ENCODE measurements around the gene MOV10. TPM values are rescaled to one million over a fixed set of nuclear protein-coding genes. Genes with fewer than 3 reads are reported as not detected.

The MOV10 gene
- total RNA-seq, 2 donors from 2014 or later: 26.2 to 29.3 TPM

GRCh38 chr1:112672842-112673241 lies 1.6 kb upstream of the MOV10 start:
- H3K4me3 ChIP-seq: no peak overlapping the region
- ATAC-seq (no peak), DNase-seq (no peak)
- H3K4me1 ChIP-seq: peaks cover 27% of the 10 kb centered on the region
- H3K27me3 ChIP-seq: no peaks in the 10 kb centered on the region
- peaks cover 0 to 6% of the 10 kb centered on the region in 2 donors for H3K36me3 ChIP-seq (replicated peaks in 1 of 2; ENCODE audit: insufficient read depth in 1 of 2, low read depth in 2 of 2)
- WGBS, 2 donors: 81 to 100% methylated on average over 1 of the region's 1 CpG
- intact Hi-C loops (cut with DNase I): no loop called here
- no peak overlapping the region for H3K27ac ChIP-seq
- H3K9me3 ChIP-seq: no peaks in the 10 kb centered on the region
- TF ChIP-seq CTCF (IDR thresholded peaks at IDR 0.05) (no peak), POLR2A (IDR thresholded peaks at IDR 0.05) (no peak)

GRCh38 chr1:112673592-112674439 lies 643 bp upstream of the MOV10 start:
- intact Hi-C loops (cut with DNase I): no loop called here
- Histone ChIP-seq H3K4me1 (peaks cover 27% of the 10 kb centered on the region), H3K36me3 (replicated peaks in 1 of 2; ENCODE audit: insufficient read depth in 1 of 2, low read depth in 2 of 2) (peaks cover 0 to 6% of the 10 kb centered on the region in 2 donors), H3K4me3 (peak overlapping the region; percentile 79 to 84), H3K27ac (peak overlapping the region; percentile 68 to 93 (median 87)), H3K9me3 (no peaks in the 10 kb centered on the region), H3K27me3 (no peaks in the 10 kb centered on the region)
- peak; percentile 47 for ATAC-seq
- peak; percentile 43 to 64 (median 55) for DNase-seq
- TF ChIP-seq CTCF (IDR thresholded peaks at IDR 0.05) (peak in 6 of 7 experiments; percentile 31 to 63 (median 56)), POLR2A (IDR thresholded peaks at IDR 0.05) (no peak)
- WGBS, 2 donors: 2 to 3% methylated on average over 18 of the region's 18 CpGs

- Histone ChIP-seq H3K27me3 (no peaks in the 10 kb centered on the region), H3K4me1 (peaks cover 27% of the 10 kb centered on the region), H3K9me3 (no peaks in the 10 kb centered on the region), H3K4me3 (peak overlapping the region; percentile 79 to 84), H3K27ac (peak overlapping the region; percentile 68 to 93 (median 87)), H3K36me3 (replicated peaks in 1 of 2; ENCODE audit: insufficient read depth in 1 of 2, low read depth in 2 of 2) (no peaks in the 10 kb centered on the region)
- ATAC-seq (peak; percentile 73), DNase-seq (peak; percentile 41 to 66 (median 58))
- intact Hi-C loops (cut with DNase I): no loop called here
- TF ChIP-seq POLR2A (IDR thresholded peaks at IDR 0.05) (no peak), CTCF (IDR thresholded peaks at IDR 0.05) (peak in 3 of 7 experiments; percentile 8 to 31 (median 20))
- 0 to 1% methylated on average over 34 to 68 of the region's 68 CpGs for WGBS, 2 donors
Measured at GRCh38 chr1:112674986-112675727, 698 bp downstream of the MOV10 start.

- ATAC-seq (no peak), DNase-seq (no peak)
- H3K9me3 ChIP-seq: no peaks in the 10 kb centered on the region
- no peaks in the 10 kb centered on the region for H3K36me3 ChIP-seq (replicated peaks in 1 of 2; ENCODE audit: insufficient read depth in 1 of 2, low read depth in 2 of 2)
- H3K4me3 ChIP-seq: no peak overlapping the region
- intact Hi-C loops (cut with DNase I): no loop called here
- no peak for TF ChIP-seq CTCF (IDR thresholded peaks at IDR 0.05)
- TF ChIP-seq POLR2A (IDR thresholded peaks at IDR 0.05): no peak
- peak overlapping the region; percentile 68 to 93 (median 87) for H3K27ac ChIP-seq
- H3K27me3 ChIP-seq: no peaks in the 10 kb centered on the region
- H3K4me1 ChIP-seq: peaks cover 27% of the 10 kb centered on the region
- 31 to 36% methylated on average over 7 of the region's 7 CpGs for WGBS, 2 donors
Measured at GRCh38 chr1:112675728-112676381, 1.4 kb downstream of the MOV10 start.
